ENCODE measurements around the gene MX1.

MX1 gene

GRCh38 chr21:41438425-41439113, 12.5 kb downstream of the MX1 start:
- H2BK120ac ChIP-seq (ENCODE audit: low read depth, low read length): no peak overlapping the region
- no peak overlapping the region for H3K18ac ChIP-seq (ENCODE audit: low read depth in 1 of 2, low read length in 2 of 2)
- H3K14ac ChIP-seq (ENCODE audit: low read length in 2 of 2): no peak overlapping the region
- H2BK15ac ChIP-seq (ENCODE audit: low read depth, poor library complexity, severe bottlenecking): no peak overlapping the region
- H2BK12ac ChIP-seq (ENCODE audit: low read length in 2 of 2): no peak overlapping the region
- H3K9ac ChIP-seq (ENCODE audit: low read length): no peak overlapping the region
- H3K79me1 ChIP-seq (replicated peaks; ENCODE audit: low read length, poor library complexity, severe bottlenecking): no peaks in the 10 kb centered on the region
- WGBS: 79% methylated on average over 12 of the region's 13 CpGs
- H3K9me3 ChIP-seq (ENCODE audit: control insufficient read depth, low read length): peaks cover 8% of the 10 kb centered on the region
- no peak overlapping the region for H4K8ac ChIP-seq (ENCODE audit: low read length)
- H3K27me3 ChIP-seq (ENCODE audit: control insufficient read depth in 1 of 2, insufficient read depth in 1 of 2, low read length in 2 of 2): no peaks in the 10 kb centered on the region
- no peak overlapping the region for H3K27ac ChIP-seq (ENCODE audit: low read length, poor library complexity, severe bottlenecking)
- H2AFZ ChIP-seq (ENCODE audit: low read depth, low read length): no peak overlapping the region
- no peak overlapping the region for H3K4me3 ChIP-seq (ENCODE audit: insufficient read depth in 1 of 2, low read depth in 1 of 2, low read length in 2 of 2)
- H3K36me3 ChIP-seq (ENCODE audit: control insufficient read depth in 1 of 2, insufficient read depth in 2 of 2, low read depth in 1 of 2, low read length in 2 of 2): peaks cover 0 to 97% of the 10 kb centered on the region in 2 experiments
- H3K23ac ChIP-seq (ENCODE audit: low read length in 2 of 2): no peak overlapping the region
- no peak overlapping the region for H2AK5ac ChIP-seq (ENCODE audit: low read length, severe bottlenecking)
- no peaks in the 10 kb centered on the region for H3K4me1 ChIP-seq (ENCODE audit: control insufficient read depth, insufficient read depth, low read depth, low read length)
- H3K4me2 ChIP-seq (ENCODE audit: low read length, poor library complexity, severe bottlenecking): no peak overlapping the region
- H3K4ac ChIP-seq (ENCODE audit: low read depth in 1 of 2, low read length in 2 of 2): no peak overlapping the region
- no peak overlapping the region for H2BK5ac ChIP-seq (ENCODE audit: low read depth, low read length, poor library complexity, severe bottlenecking)
- no peak overlapping the region for H4K91ac ChIP-seq (ENCODE audit: low read length)
- no peak for DNase-seq

GRCh38 chr21:41439248-41439647, 13.2 kb downstream of the MX1 start:
- H3K36me3 ChIP-seq (ENCODE audit: control insufficient read depth in 1 of 2, insufficient read depth in 2 of 2, low read depth in 1 of 2, low read length in 2 of 2): peaks cover 0 to 95% of the 10 kb centered on the region in 2 experiments
- no peak overlapping the region for H4K8ac ChIP-seq (ENCODE audit: low read length)
- H3K4ac ChIP-seq (ENCODE audit: low read depth in 1 of 2, low read length in 2 of 2): no peak overlapping the region
- WGBS: 67% methylated on average over 4 of the region's 4 CpGs
- no peak overlapping the region for H3K9ac ChIP-seq (ENCODE audit: low read length)
- no peak overlapping the region for H3K23ac ChIP-seq (ENCODE audit: low read length in 2 of 2)
- no peak for DNase-seq
- no peak overlapping the region for H2BK5ac ChIP-seq (ENCODE audit: low read depth, low read length, poor library complexity, severe bottlenecking)
- peaks cover 8% of the 10 kb centered on the region for H3K9me3 ChIP-seq (ENCODE audit: control insufficient read depth, low read length)
- no peak overlapping the region for H3K4me3 ChIP-seq (ENCODE audit: insufficient read depth in 1 of 2, low read depth in 1 of 2, low read length in 2 of 2)
- H4K91ac ChIP-seq (ENCODE audit: low read length): no peak overlapping the region
- H3K4me1 ChIP-seq (ENCODE audit: control insufficient read depth, insufficient read depth, low read depth, low read length): no peaks in the 10 kb centered on the region
- no peaks in the 10 kb centered on the region for H3K79me1 ChIP-seq (replicated peaks; ENCODE audit: low read length, poor library complexity, severe bottlenecking)
- H2BK120ac ChIP-seq (ENCODE audit: low read depth, low read length): no peak overlapping the region
- H3K14ac ChIP-seq (ENCODE audit: low read length in 2 of 2): no peak overlapping the region
- no peak overlapping the region for H3K4me2 ChIP-seq (ENCODE audit: low read length, poor library complexity, severe bottlenecking)
- H3K27ac ChIP-seq (ENCODE audit: low read length, poor library complexity, severe bottlenecking): no peak overlapping the region
- H2AFZ ChIP-seq (ENCODE audit: low read depth, low read length): no peak overlapping the region
- H2BK12ac ChIP-seq (ENCODE audit: low read length in 2 of 2): no peak overlapping the region
- no peak overlapping the region for H2AK5ac ChIP-seq (ENCODE audit: low read length, severe bottlenecking)
- H3K27me3 ChIP-seq (ENCODE audit: control insufficient read depth in 1 of 2, insufficient read depth in 1 of 2, low read length in 2 of 2): no peaks in the 10 kb centered on the region
- H3K18ac ChIP-seq (ENCODE audit: low read depth in 1 of 2, low read length in 2 of 2): no peak overlapping the region
- no peak overlapping the region for H2BK15ac ChIP-seq (ENCODE audit: low read depth, poor library complexity, severe bottlenecking)

GRCh38 chr21:41441546-41441945, 15.5 kb downstream of the MX1 start:
- no peaks in the 10 kb centered on the region for H3K9me3 ChIP-seq (ENCODE audit: control insufficient read depth, low read length)
- no peak overlapping the region for H2AFZ ChIP-seq (ENCODE audit: low read depth, low read length)
- no peak overlapping the region for H4K8ac ChIP-seq (ENCODE audit: low read length)

GRCh38 chr21:41442481-41443186, 16.6 kb downstream of the MX1 start:
- 77% methylated on average over 2 of the region's 2 CpGs for WGBS

More at GRCh38 chr21:41441546-41441945, 15.5 kb downstream of the MX1 start:
- Histone ChIP-seq H3K4me2 (ENCODE audit: low read length, poor library complexity, severe bottlenecking) (no peak overlapping the region), H2AK5ac (ENCODE audit: low read length, severe bottlenecking) (no peak overlapping the region), H3K27me3 (ENCODE audit: control insufficient read depth in 1 of 2, insufficient read depth in 1 of 2, low read length in 2 of 2) (no peaks in the 10 kb centered on the region), H3K36me3 (ENCODE audit: control insufficient read depth in 1 of 2, insufficient read depth in 2 of 2, low read depth in 1 of 2, low read length in 2 of 2) (peaks cover 0 to 95% of the 10 kb centered on the region in 2 experiments), H3K18ac (ENCODE audit: low read depth in 1 of 2, low read length in 2 of 2) (no peak overlapping the region), H2BK120ac (ENCODE audit: low read depth, low read length) (no peak overlapping the region), H2BK15ac (ENCODE audit: low read depth, poor library complexity, severe bottlenecking) (no peak overlapping the region), H3K27ac (ENCODE audit: low read length, poor library complexity, severe bottlenecking) (no peak overlapping the region), H3K4me3 (ENCODE audit: insufficient read depth in 1 of 2, low read depth in 1 of 2, low read length in 2 of 2) (no peak overlapping the region), H3K79me1 (replicated peaks; ENCODE audit: low read length, poor library complexity, severe bottlenecking) (no peaks in the 10 kb centered on the region), H3K14ac (ENCODE audit: low read length in 2 of 2) (no peak overlapping the region), H2BK12ac (ENCODE audit: low read length in 2 of 2) (no peak overlapping the region), H3K4me1 (ENCODE audit: control insufficient read depth, insufficient read depth, low read depth, low read length) (no peaks in the 10 kb centered on the region), H2BK5ac (ENCODE audit: low read depth, low read length, poor library complexity, severe bottlenecking) (no peak overlapping the region), H4K91ac (ENCODE audit: low read length) (no peak overlapping the region), H3K4ac (ENCODE audit: low read depth in 1 of 2, low read length in 2 of 2) (no peak overlapping the region), H3K23ac (ENCODE audit: low read length in 2 of 2) (no peak overlapping the region), H3K9ac (ENCODE audit: low read length) (no peak overlapping the region)
- DNase-seq: no peak
- WGBS: 96% methylated on average over 14 of the region's 14 CpGs

More at GRCh38 chr21:41442481-41443186, 16.6 kb downstream of the MX1 start:
- H3K23ac ChIP-seq (ENCODE audit: low read length in 2 of 2): no peak overlapping the region
- H3K4me3 ChIP-seq (ENCODE audit: insufficient read depth in 1 of 2, low read depth in 1 of 2, low read length in 2 of 2): no peak overlapping the region
- H2BK120ac ChIP-seq (ENCODE audit: low read depth, low read length): no peak overlapping the region
- H2BK5ac ChIP-seq (ENCODE audit: low read depth, low read length, poor library complexity, severe bottlenecking): no peak overlapping the region
- no peak overlapping the region for H2AFZ ChIP-seq (ENCODE audit: low read depth, low read length)
- H3K36me3 ChIP-seq (ENCODE audit: control insufficient read depth in 1 of 2, insufficient read depth in 2 of 2, low read depth in 1 of 2, low read length in 2 of 2): peaks cover 0 to 95% of the 10 kb centered on the region in 2 experiments
- H3K14ac ChIP-seq (ENCODE audit: low read length in 2 of 2): no peak overlapping the region
- DNase-seq: no peak
- H3K27me3 ChIP-seq (ENCODE audit: control insufficient read depth in 1 of 2, insufficient read depth in 1 of 2, low read length in 2 of 2): no peaks in the 10 kb centered on the region
- H3K9ac ChIP-seq (ENCODE audit: low read length): no peak overlapping the region
- H2BK12ac ChIP-seq (ENCODE audit: low read length in 2 of 2): no peak overlapping the region
- no peak overlapping the region for H3K18ac ChIP-seq (ENCODE audit: low read depth in 1 of 2, low read length in 2 of 2)
- H3K4ac ChIP-seq (ENCODE audit: low read depth in 1 of 2, low read length in 2 of 2): no peak overlapping the region
- no peak overlapping the region for H3K27ac ChIP-seq (ENCODE audit: low read length, poor library complexity, severe bottlenecking)
- no peaks in the 10 kb centered on the region for H3K4me1 ChIP-seq (ENCODE audit: control insufficient read depth, insufficient read depth, low read depth, low read length)
- no peak overlapping the region for H4K91ac ChIP-seq (ENCODE audit: low read length)
- no peak overlapping the region for H2AK5ac ChIP-seq (ENCODE audit: low read length, severe bottlenecking)
- no peaks in the 10 kb centered on the region for H3K79me1 ChIP-seq (replicated peaks; ENCODE audit: low read length, poor library complexity, severe bottlenecking)
- no peak overlapping the region for H2BK15ac ChIP-seq (ENCODE audit: low read depth, poor library complexity, severe bottlenecking)
- no peak overlapping the region for H4K8ac ChIP-seq (ENCODE audit: low read length)
- H3K9me3 ChIP-seq (ENCODE audit: control insufficient read depth, low read length): no peaks in the 10 kb centered on the region
- no peak overlapping the region for H3K4me2 ChIP-seq (ENCODE audit: low read length, poor library complexity, severe bottlenecking)

All from mesenchymal stem cell (in vitro differentiated cells and primary cell).